Neural progenitor cell (in vitro differentiated cells): ENCODE results near the gene MSMO1. TPM values are rescaled to one million over a fixed set of nuclear protein-coding genes. Genes with fewer than 3 reads are reported as not detected.

Experiments
- DNase-seq: peaks from one replicate; pipeline ENCODE4 v3.0.0-alpha.2; 2016; ENCODE audit warnings: low spot score
- H2AFZ ChIP-seq: fragments of 200-600 bp; sonication (generic); replicated peaks from 2 replicates; pipeline ENCODE4 v1.6.1; 2016; ENCODE audit warnings: antibody characterized with exemption
- H3F3A ChIP-seq: fragments of 200-600 bp; sonication (generic); 2 replicates; pipeline ENCODE4 v1.6.1; 2016; ENCODE audit warnings: antibody characterized with exemption, low read depth
- H3K27ac ChIP-seq: fragments of 200-600 bp; sonication (generic); 2 replicates; pipeline ENCODE4 v1.5.1; 2016; ENCODE audit warnings: mild to moderate bottlenecking
- H3K27me3 ChIP-seq: fragments of 200-600 bp; sonication (generic); 2 replicates; pipeline ENCODE4 v1.6.1; 2016; ENCODE audit warnings: mild to moderate bottlenecking, moderate library complexity
- H3K36me3 ChIP-seq: fragments of 200-600 bp; sonication (generic); 2 replicates; pipeline ENCODE4 v1.5.1; 2016
- H3K4me1 ChIP-seq: fragments of 200-600 bp; sonication (generic); 2 replicates; pipeline ENCODE4 v1.6.1; 2016; ENCODE audit warnings: mixed run types
- H3K4me2 ChIP-seq: fragments of 200-600 bp; sonication (generic); 2 replicates; pipeline ENCODE4 v1.6.1; 2016
- H3K4me3 ChIP-seq: fragments of 200-600 bp; sonication (generic); 2 replicates; pipeline ENCODE4 v1.5.1; 2016
- H3K79me2 ChIP-seq: fragments of 200-600 bp; sonication (generic); 2 replicates; pipeline ENCODE4 v1.6.1; 2016; ENCODE audit warnings: low read depth
- H3K9ac ChIP-seq: fragments of 200-600 bp; sonication (generic); 2 replicates; pipeline ENCODE4 v1.6.1; 2016
- H3K9me3 ChIP-seq: fragments of 200-600 bp; sonication (generic); 2 replicates; pipeline ENCODE4 v1.5.1; 2016; ENCODE audit warnings: low read depth
- H4K20me1 ChIP-seq: fragments of 200-600 bp; sonication (generic); 2 replicates; pipeline ENCODE4 v1.6.1; 2016; ENCODE audit warnings: low read depth
- H3K27ac Mint-ChIP-seq: 3 replicates; pipeline ENCODE4 v1.8.0; 2021; ENCODE audit warnings: mixed read lengths
- H3K27me3 Mint-ChIP-seq: 2 replicates; pipeline ENCODE4 v1.8.0; 2022; ENCODE audit warnings: low read depth, mild to moderate bottlenecking, inconsistent platforms, moderate library complexity, mixed read lengths; ENCODE audit not compliant: insufficient read depth
- H3K36me3 Mint-ChIP-seq: 3 replicates; pipeline ENCODE4 v1.8.0; 2021; ENCODE audit warnings: mixed read lengths
- H3K4me1 Mint-ChIP-seq: 3 replicates; pipeline ENCODE4 v1.8.0; 2021; ENCODE audit warnings: mixed read lengths
- H3K4me3 Mint-ChIP-seq: 3 replicates; pipeline ENCODE4 v1.8.0; 2021; ENCODE audit warnings: mild to moderate bottlenecking, moderate library complexity, mixed read lengths
- H3K9me3 Mint-ChIP-seq: 3 replicates; pipeline ENCODE4 v1.8.0; 2020; ENCODE audit warnings: mixed read lengths
- CTCF ChIP-seq: fragments of 200-600 bp; sonication (generic); IDR thresholded peaks from 2 replicates; pipeline ENCODE4 v1.5.1; 2017; ENCODE audit warnings: antibody characterized with exemption, mild to moderate bottlenecking
- EZH2 ChIP-seq: fragments of 200-600 bp; sonication (generic); IDR thresholded peaks from 2 replicates; pipeline ENCODE4 v1.6.1; 2017; ENCODE audit warnings: antibody characterized with exemption, mild to moderate bottlenecking, moderate library complexity
- EZH2phosphoT487 ChIP-seq: fragments of 200-600 bp; sonication (generic); IDR thresholded peaks from 2 replicates; pipeline ENCODE4 v1.6.1; 2017; ENCODE audit warnings: antibody characterized with exemption
- total RNA-seq: library from RNA; depleted of rRNA; stranded (reverse); fragments of >200 nt; gene quantifications from 2 replicates; pipeline ENCODE4 v1.2.3, GENCODE V29; 2015; ENCODE audit warnings: low replicate concordance

Gene MSMO1
- total RNA-seq, 1 donor from 2014 or later: 298 TPM

- no peaks in the 10 kb centered on the region for H3K27me3 Mint-ChIP-seq
- H3K4me3 Mint-ChIP-seq: no peak overlapping the region
- H3K9ac ChIP-seq: peak overlapping the region; percentile 58
- H3K4me3 ChIP-seq: peak overlapping the region; percentile 89
- no peak overlapping the region for H3K27ac ChIP-seq
- H3F3A ChIP-seq: peaks cover 14% of the 10 kb centered on the region
- H3K36me3 ChIP-seq: no peaks in the 10 kb centered on the region
- H3K27me3 ChIP-seq: no peaks in the 10 kb centered on the region
- H3K79me2 ChIP-seq: peaks cover 52% of the 10 kb centered on the region
- H3K27ac Mint-ChIP-seq: no peak overlapping the region
- H3K9me3 Mint-ChIP-seq: peaks cover 4% of the 10 kb centered on the region
- H3K4me1 ChIP-seq: peaks cover 19% of the 10 kb centered on the region
- H3K4me2 ChIP-seq: peak overlapping the region; percentile 97
- no peak for TF ChIP-seq EZH2phosphoT487
- no peak for TF ChIP-seq CTCF
- TF ChIP-seq EZH2: no peak
- peaks cover 23% of the 10 kb centered on the region for H3K36me3 Mint-ChIP-seq
- peak; percentile 22 for DNase-seq
- peaks cover 41% of the 10 kb centered on the region for H4K20me1 ChIP-seq
- H2AFZ ChIP-seq: peak overlapping the region; percentile 100
- no peaks in the 10 kb centered on the region for H3K9me3 ChIP-seq
- peaks cover 25% of the 10 kb centered on the region for H3K4me1 Mint-ChIP-seq
These were observed 648 bp upstream of the MSMO1 start for GRCh38 chr4:165326831-165327210.

- Histone ChIP-seq H3K4me2 (peak overlapping the region; percentile 86), H2AFZ (peak overlapping the region; percentile 59), H3F3A (peaks cover 14% of the 10 kb centered on the region), H3K79me2 (peaks cover 65% of the 10 kb centered on the region), H3K4me3 (peak overlapping the region; percentile 89), H3K9me3 (no peaks in the 10 kb centered on the region), H3K36me3 (peaks cover 4% of the 10 kb centered on the region), H3K4me1 (peaks cover 29% of the 10 kb centered on the region), H3K27ac (peak overlapping the region; percentile 54), H3K9ac (peak overlapping the region; percentile 68), H4K20me1 (peaks cover 53% of the 10 kb centered on the region), H3K27me3 (no peaks in the 10 kb centered on the region)
- H3K36me3 Mint-ChIP-seq: peaks cover 31% of the 10 kb centered on the region
- peaks cover 37% of the 10 kb centered on the region for H3K4me1 Mint-ChIP-seq
- no peak overlapping the region for H3K27ac Mint-ChIP-seq
- no peak for TF ChIP-seq CTCF
- TF ChIP-seq EZH2phosphoT487: no peak
- TF ChIP-seq EZH2: no peak
- DNase-seq: no peak
- H3K27me3 Mint-ChIP-seq: no peaks in the 10 kb centered on the region
- H3K4me3 Mint-ChIP-seq: no peak overlapping the region
- H3K9me3 Mint-ChIP-seq: peaks cover 4% of the 10 kb centered on the region
These were observed 594 bp downstream of the MSMO1 start for GRCh38 chr4:165328101-165328425.

DNA sequence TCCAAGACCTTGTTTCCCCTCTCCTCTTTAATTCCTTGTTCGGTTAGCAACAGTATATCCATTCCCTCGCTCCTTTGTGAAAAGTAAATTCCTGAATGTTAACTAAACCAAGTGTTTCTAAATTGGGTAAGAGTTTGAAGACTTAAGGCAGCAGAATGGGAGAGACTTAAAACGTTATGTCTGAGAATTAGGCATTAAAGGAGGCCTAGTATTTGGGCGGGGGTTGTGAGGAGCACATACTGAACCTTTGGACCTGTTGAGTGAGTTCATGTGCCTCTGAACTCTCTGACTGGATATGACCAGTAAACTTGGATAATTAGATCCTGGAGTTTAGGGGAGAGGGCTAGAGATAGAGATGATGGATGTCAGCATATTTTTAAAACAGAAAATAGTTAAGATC lies 1.2 kb downstream of the MSMO1 start:
- Mint-ChIP-seq H3K9me3 (peaks cover 4% of the 10 kb centered on the region), H3K27me3 (no peaks in the 10 kb centered on the region), H3K27ac (no peak overlapping the region), H3K36me3 (peaks cover 27% of the 10 kb centered on the region), H3K4me3 (no peak overlapping the region), H3K4me1 (peaks cover 38% of the 10 kb centered on the region)
- Histone ChIP-seq H3K9me3 (no peaks in the 10 kb centered on the region), H3K4me3 (peak overlapping the region; percentile 89), H3K4me1 (peaks cover 35% of the 10 kb centered on the region), H3K27ac (no peak overlapping the region), H3K4me2 (peak overlapping the region; percentile 86), H4K20me1 (peaks cover 60% of the 10 kb centered on the region), H3F3A (peaks cover 14% of the 10 kb centered on the region), H2AFZ (no peak overlapping the region), H3K27me3 (no peaks in the 10 kb centered on the region), H3K79me2 (peaks cover 71% of the 10 kb centered on the region), H3K36me3 (peaks cover 10% of the 10 kb centered on the region), H3K9ac (peak overlapping the region; percentile 68)
- peak; percentile 18 for DNase-seq
- TF ChIP-seq EZH2 (no peak), CTCF (no peak), EZH2phosphoT487 (no peak)
